GM12878 (cell line): ENCODE measurements around the gene HPD. TPM values are rescaled to one million over a fixed set of nuclear protein-coding genes. Genes with fewer than 3 reads are reported as not detected.

Source experiments
- ATAC-seq: fragments of 200-7000 bp; cut with Tn5 transposase; 3 replicates; pipeline ENCODE4 v1.9.1; 2020; ENCODE audit warnings: mild to moderate bottlenecking, moderate library complexity
- BruUV-seq: library from RNA; stranded (reverse); fragments of 400-500 nt; replicated peaks from 2 replicates; lab custom pipeline; 2021; lab: Mats Ljungman, UMichigan
- CTCF ChIA-PET: fragments of 300-600 bp; sonication (Branson Sonifier 250); formaldehyde crosslinking; extraction: SDS; loops from one replicate; lab custom pipeline; 2021; ENCODE audit warnings: inconsistent platforms; lab: Yijun Ruan, JAX
- POLR2A ChIA-PET: fragments of 350-600 bp; formaldehyde crosslinking; extraction: SDS; loops from one replicate; lab custom pipeline; 2021; ENCODE audit warnings: inconsistent platforms; lab: Charles Lee
- RAD21 ChIA-PET: fragments of 300-600 bp; sonication (Branson Sonifier 250); formaldehyde crosslinking; loops from one replicate; lab custom pipeline; 2023; ENCODE audit warnings: antibody characterized with exemption; ENCODE audit not compliant: unreplicated experiment; lab: Charles Lee
- SMC1A ChIA-PET: fragments of 300-600 bp; sonication (Branson Sonifier 250); formaldehyde crosslinking; loops from one replicate; lab custom pipeline; 2023; ENCODE audit not compliant: unreplicated experiment, uncharacterized antibody; lab: Charles Lee
- DNase-seq: peaks from one replicate; pipeline ENCODE4 v3.0.0-alpha.2; 2011; ENCODE audit warnings: low read depth, low spot score
- FAIRE-seq: peaks from 3 replicates; lab custom pipeline; 2011; peaks lifted over from hg19 to GRCh38; lab: Jason Lieb, UNC
- H2AFZ ChIP-seq: 2 replicates; pipeline ENCODE4 v1.6.0; 2011; ENCODE audit warnings: low read depth, low read length, control low read depth; ENCODE audit not compliant: control insufficient read depth
- H3K27ac ChIP-seq: 2 replicates; pipeline ENCODE4 v1.5.1; 2011; ENCODE audit warnings: control low read depth; ENCODE audit not compliant: control insufficient read depth, insufficient read depth
- H3K27me3 ChIP-seq, 2 experiments: replicated peaks in 1 of 2; 2 replicates each; pipeline versions ENCODE4 v1.6.0 to v1.6.1; 2011; ENCODE audit warnings: low read length in 1 of 2; ENCODE audit not compliant: control insufficient read depth in 2 of 2, insufficient read depth in 2 of 2
- H3K36me3 ChIP-seq, 2 experiments: 2 replicates each; pipeline ENCODE4 v1.5.1; 2011; ENCODE audit warnings: low read length in 1 of 2; ENCODE audit not compliant: control insufficient read depth in 2 of 2, insufficient read depth in 2 of 2
- H3K4me1 ChIP-seq: 2 replicates; pipeline ENCODE4 v1.6.1; 2011; ENCODE audit warnings: mild to moderate bottlenecking, low read length, moderate library complexity, mixed read lengths; ENCODE audit not compliant: control insufficient read depth, insufficient read depth
- H3K4me2 ChIP-seq: 2 replicates; pipeline ENCODE4 v1.6.0; 2011; ENCODE audit warnings: control low read depth; ENCODE audit not compliant: control insufficient read depth, insufficient read depth
- H3K4me3 ChIP-seq: fragments of 200-600 bp; sonication (generic); 2 replicates; pipeline ENCODE4 v1.5.1; 2016
- H3K79me2 ChIP-seq: 2 replicates; pipeline ENCODE4 v1.6.0; 2011; ENCODE audit warnings: low read length; ENCODE audit not compliant: control insufficient read depth, insufficient read depth
- H3K9ac ChIP-seq: 2 replicates; pipeline ENCODE4 v1.8.0; 2011; ENCODE audit warnings: low read length, control low read depth, mixed read lengths; ENCODE audit not compliant: control insufficient read depth, insufficient read depth
- H3K9me3 ChIP-seq: replicated peaks from 3 replicates; pipeline ENCODE4 v1.5.1; 2011; ENCODE audit warnings: mild to moderate bottlenecking, low read length; ENCODE audit not compliant: control insufficient read depth, insufficient read depth
- H4K20me1 ChIP-seq: 2 replicates; pipeline ENCODE4 v1.6.0; 2011; ENCODE audit not compliant: control insufficient read depth, insufficient read depth
- ATF7 ChIP-seq: fragments of 450-650 bp; IDR thresholded peaks from 2 replicates; pipeline ENCODE4 v1.6.1; 2016; ENCODE audit warnings: low read depth, mild to moderate bottlenecking
- BMI1 ChIP-seq: fragments of 450-650 bp; IDR thresholded peaks from 2 replicates; pipeline ENCODE4 v1.6.1; 2016; ENCODE audit warnings: mild to moderate bottlenecking, moderate library complexity, borderline replicate concordance
- CREB1 ChIP-seq: IDR thresholded peaks from 2 replicates; pipeline ENCODE4 v1.6.1; 2012; ENCODE audit warnings: low read depth, mild to moderate bottlenecking, inconsistent platforms
- CTCF ChIP-seq, 3 experiments: IDR thresholded peaks in 2 of 3; conservative IDR thresholded peaks in 1 of 3; 2 replicates each; pipeline ENCODE4 v1.5.1; 2011; ENCODE audit warnings: low read depth in 3 of 3, low read length in 3 of 3, mild to moderate bottlenecking in 3 of 3, control low read depth in 2 of 3, moderate library complexity in 2 of 3, inconsistent platforms in 1 of 3, mixed read lengths in 1 of 3; ENCODE audit not compliant: control insufficient read depth in 2 of 3, insufficient read depth in 1 of 3; ENCODE audit errors: extremely low read depth in 1 of 3
- EGR1 ChIP-seq, 2 experiments: IDR thresholded peaks; 1 replicate in 1 of 2; 2 replicates in 1 of 2; pipeline ENCODE4 v1.6.1; 2011 to 2012; ENCODE audit warnings: low read depth in 2 of 2, low read length in 2 of 2, borderline replicate concordance in 1 of 2, mild to moderate bottlenecking in 1 of 2, moderate library complexity in 1 of 2
- HDGF ChIP-seq: fragments of 450-650 bp; IDR thresholded peaks from 2 replicates; pipeline ENCODE4 v1.6.1; 2016; ENCODE audit warnings: antibody characterized with exemption
- HSF1 ChIP-seq: fragments of 150-350 bp; IDR thresholded peaks from 2 replicates; pipeline ENCODE4 v1.6.1; 2014; ENCODE audit warnings: mild to moderate bottlenecking, low read depth, low read length
- IRF4 ChIP-seq: IDR thresholded peaks from 2 replicates; pipeline ENCODE4 v1.6.1; 2011; ENCODE audit warnings: low read depth, low read length
- KLF5 ChIP-seq: fragments of 450-650 bp; IDR thresholded peaks from 2 replicates; pipeline ENCODE4 v1.6.1; 2014; ENCODE audit warnings: mild to moderate bottlenecking; ENCODE audit not compliant: partially characterized antibody
- MXI1 ChIP-seq: fragments of 150-350 bp; IDR thresholded peaks from 2 replicates; pipeline ENCODE4 v1.6.1; 2011; ENCODE audit warnings: low read depth, mild to moderate bottlenecking, inconsistent platforms, low read length, improper control_type of control experiment
- NR2F1 ChIP-seq: fragments of 450-650 bp; conservative IDR thresholded peaks from 2 replicates; pipeline ENCODE4 v1.6.1; 2017; ENCODE audit warnings: mild to moderate bottlenecking
- PKNOX1 ChIP-seq: fragments of 450-650 bp; IDR thresholded peaks from 2 replicates; pipeline ENCODE4 v1.6.1; 2016; ENCODE audit warnings: mild to moderate bottlenecking
- POLR2AphosphoS2 ChIP-seq: IDR thresholded peaks from 2 replicates; pipeline ENCODE4 v1.6.1; 2011; ENCODE audit warnings: low read depth, mild to moderate bottlenecking, low read length, improper control_type of control experiment, moderate library complexity
- POLR2AphosphoS5 ChIP-seq: IDR thresholded peaks from 2 replicates; pipeline ENCODE4 v1.6.1; 2011; ENCODE audit warnings: mild to moderate bottlenecking, low read length, inconsistent platforms
- POU2F2 ChIP-seq: IDR thresholded peaks from 3 replicates; pipeline ENCODE4 v1.6.1; 2011; ENCODE audit warnings: low read depth, mild to moderate bottlenecking, low read length, borderline replicate concordance
- SMAD5 ChIP-seq: IDR thresholded peaks from 2 replicates; pipeline ENCODE4 v1.6.1; 2016; ENCODE audit warnings: antibody characterized with exemption, low read depth
- SP1 ChIP-seq: IDR thresholded peaks from one replicate; pipeline ENCODE4 v1.6.1; 2011; ENCODE audit warnings: low read depth, low read length
- WRNIP1 ChIP-seq: IDR thresholded peaks from 2 replicates; pipeline ENCODE4 v1.6.1; 2011; ENCODE audit warnings: low read depth, low read length, improper control_type of control experiment, borderline replicate concordance
- ZNF274 ChIP-seq: IDR thresholded peaks from one replicate; pipeline ENCODE4 v1.8.0; 2011; ENCODE audit not compliant: insufficient read length, insufficient read depth
- WGBS: methylation state at CpG from one replicate; pipeline ENCODE4 v1.1.6; 2016; ENCODE audit warnings: low lambda C conversion rate; ENCODE audit not compliant: insufficient replicate concordance, insufficient coverage; ENCODE audit errors: missing lambda C conversion rate; 5-methylcytosine and 5-hydroxymethylcytosine counted together
- in situ Hi-C: fragments of 300-500 bp; cut with MboI; formaldehyde crosslinking; loops from 9 replicates; pipeline ENCODE4 v1.14.3; 2018; ENCODE audit warnings: mixed read lengths
- intact Hi-C: fragments of 100-400 bp; cut with micrococcal nuclease; formaldehyde crosslinking; loops from one replicate; pipeline ENCODE4 v1.14.2; 2022; ENCODE audit not compliant: unreplicated experiment
- polyA plus RNA-seq, 11 experiments: library from polyadenylated mRNA; depleted of rRNA in 4 of 11; unstranded in 6 of 11; stranded (reverse) in 5 of 11; fragments of >200 nt; fragmentation: Nextera tagmentation in 4 of 11; fragmentation: Illumina TruSeq in 1 of 11; extraction: Ambion mirVana in 4 of 11; extraction: Trizol in 1 of 11; gene quantifications; 1 replicate in 1 of 11; 2 replicates in 10 of 11; pipeline versions ENCODE4 v1.2.1 to v1.2.3, GENCODE V29; 2011 to 2016; ENCODE audit warnings: inconsistent platforms in 2 of 11, missing spikeins in 2 of 11, low read depth in 1 of 11
- total RNA-seq, 4 experiments: library from RNA; depleted of rRNA in 3 of 4; stranded (reverse); fragments of >200 nt in 3 of 4; fragmentation: Illumina TruSeq in 1 of 4; extraction: Trizol in 1 of 4; gene quantifications; 2 replicates each; pipeline versions ENCODE4 v1.2.1 to v1.2.3, GENCODE V29; 2013 to 2021

Gene HPD
- total and polyA plus RNA-seq, 10 of the 15 experiments (the other 5 are each of a cell fraction or from before 2014, with no cell fraction given) = 0.04 to 0.69 (median 0.28) TPM; not detected in 7

GRCh38 chr12:121839106-121839992 is 19.3 kb downstream of the HPD start:
- H3K27ac ChIP-seq = peak overlapping the region; percentile 58
- peak; percentile 98 for FAIRE-seq
- intact Hi-C loops = no loop called here
- peaks cover 3% of the 10 kb centered on the region; the same call in 1 of the 2 replicates for H3K4me1 ChIP-seq
- ChIA-PET SMC1A (interaction anchor here (1.6 kb wide), 1 partner anchor 24 kb away, joined by 3 read pairs; no protein-coding TSS in a partner anchor), CTCF (interaction anchor here (0.5 to 3.8 kb wide), 5 partner anchors 11 to 45 kb away, joined by 3 to 33 read pairs (median 11); partner anchors contain the start of gene RHOF), POLR2A (no interaction called here), RAD21 (no interaction called here)
- H2AFZ ChIP-seq = peak overlapping the region; percentile 97
- H3K4me2 ChIP-seq = peak overlapping the region; percentile 100
- no peaks in the 10 kb centered on the region for H3K36me3 ChIP-seq
- 23% methylated on average over 53 of the region's 53 CpGs for WGBS
- in situ Hi-C loops = no loop called here
- peak overlapping the region; percentile 79 for H3K9ac ChIP-seq
- H3K4me3 ChIP-seq = peak overlapping the region; percentile 78
- H3K27me3 ChIP-seq = no peaks in the 10 kb centered on the region
- H3K79me2 ChIP-seq = no peaks in the 10 kb centered on the region
- ATAC-seq = peak; percentile 100
- BruUV-seq = no TSS peak
- peak; percentile 86 for DNase-seq
- H3K9me3 ChIP-seq = no peaks in the 10 kb centered on the region
- no peaks in the 10 kb centered on the region for H4K20me1 ChIP-seq
- TF ChIP-seq BMI1 (no peak), SP1 (peak; percentile 65), KLF5 (no peak), POU2F2 (0 out of 3 replicates have a peak, but pooled peaks have one; percentile 29), NR2F1 (no peak), SMAD5 (no peak), ZNF274 (no peak), CTCF (IDR thresholded peaks at IDR 0.05 in 2 of 3, conservative IDR thresholded peaks at IDR 0.05 in 1 of 3; ENCODE audit: control insufficient read depth in 2 of 3, extremely low read depth in 1 of 3, insufficient read depth in 1 of 3, low read depth in 3 of 3, low read length in 3 of 3) (peak in 1 of 3 experiments; percentile 20; a peak in 1 of 6 replicates), ATF7 (no peak), PKNOX1 (no peak), POLR2AphosphoS5 (no peak), IRF4 (no peak), HDGF (peak; percentile 97), EGR1 (IDR thresholded peaks at IDR 0.05; ENCODE audit: borderline replicate concordance in 1 of 2, low read depth in 2 of 2, low read length in 2 of 2) (peak in 1 of 2 experiments; percentile 1; a peak in 1 of 3 replicates), POLR2AphosphoS2 (no peak), HSF1 (no peak), CREB1 (0 out of 2 replicates have a peak, but pooled peaks have one; percentile 9), MXI1 (no peak; the same call in 1 of the 2 replicates), WRNIP1 (no peak)
